ENCODE results near the gene RACK1. TPM values are rescaled to one million over a fixed set of nuclear protein-coding genes. Genes with fewer than 3 reads are reported as not detected.

Gene RACK1
- total RNA-seq, 1 donor from 2014 or later: 2,816 TPM

DNA sequence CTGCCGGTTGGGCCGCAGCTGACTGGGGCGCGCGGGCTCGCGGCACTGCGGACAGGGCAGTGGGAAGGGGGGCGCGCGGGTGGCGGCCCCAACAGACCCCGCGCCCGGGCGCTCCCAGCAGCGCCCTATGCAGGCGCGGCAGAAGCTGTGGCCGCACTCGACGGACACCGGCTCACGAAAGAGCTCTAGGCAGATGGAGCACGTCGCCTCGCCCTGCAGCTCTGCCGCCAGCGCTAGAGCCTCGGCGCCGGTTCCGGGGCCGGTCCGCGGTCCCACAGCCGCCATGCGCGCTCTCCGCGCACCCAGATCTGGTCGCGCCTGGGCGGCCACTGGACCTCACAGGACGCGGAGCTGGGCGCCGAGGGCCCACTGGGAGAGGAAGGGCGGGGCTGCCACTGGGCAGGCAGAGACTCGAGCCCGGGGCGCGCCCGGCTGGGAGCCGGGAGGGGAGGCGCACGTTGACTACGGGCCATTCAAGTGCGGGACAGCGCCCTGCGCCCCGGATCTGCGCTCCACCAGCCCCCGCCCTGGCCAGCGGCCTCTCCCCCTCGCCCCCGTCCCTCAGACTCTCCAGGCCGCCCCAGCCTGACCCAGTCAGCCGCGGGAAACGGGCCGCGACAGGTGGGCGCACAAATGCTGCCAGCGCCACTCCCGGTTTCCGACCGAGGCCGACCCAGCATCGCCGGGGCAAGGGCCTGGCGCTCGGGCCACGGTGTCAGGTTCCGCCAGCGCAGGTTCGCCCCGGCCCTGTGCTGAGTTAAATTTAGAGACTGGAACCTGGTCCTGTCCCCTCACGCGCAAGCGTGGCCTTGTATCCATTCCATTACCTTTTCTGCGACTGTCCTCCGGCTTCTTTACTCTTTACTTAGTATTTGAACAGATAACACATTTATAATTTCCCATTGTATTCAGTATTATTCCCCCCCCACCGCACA lies 38.6 kb downstream of the RACK1 start, which contains the start of gene TRIM7:
TSS of gene TRIM7 (minus strand) at position 371 of the 935 bp plus-strand sequence. CDS start at position 285, 86 bp downstream.
- peak within 1 kb of the TSS; percentile 97 for H3K4me3 Mint-ChIP-seq
- H3K36me3 ChIP-seq: no peaks in the 10 kb centered on the region
- peaks cover 71% of the 10 kb centered on the region for H3K27me3 ChIP-seq
- TF ChIP-seq EZH2phosphoT487 (IDR thresholded peaks at IDR 0.05): peak; percentile 67
- TF ChIP-seq, protein P1, sequence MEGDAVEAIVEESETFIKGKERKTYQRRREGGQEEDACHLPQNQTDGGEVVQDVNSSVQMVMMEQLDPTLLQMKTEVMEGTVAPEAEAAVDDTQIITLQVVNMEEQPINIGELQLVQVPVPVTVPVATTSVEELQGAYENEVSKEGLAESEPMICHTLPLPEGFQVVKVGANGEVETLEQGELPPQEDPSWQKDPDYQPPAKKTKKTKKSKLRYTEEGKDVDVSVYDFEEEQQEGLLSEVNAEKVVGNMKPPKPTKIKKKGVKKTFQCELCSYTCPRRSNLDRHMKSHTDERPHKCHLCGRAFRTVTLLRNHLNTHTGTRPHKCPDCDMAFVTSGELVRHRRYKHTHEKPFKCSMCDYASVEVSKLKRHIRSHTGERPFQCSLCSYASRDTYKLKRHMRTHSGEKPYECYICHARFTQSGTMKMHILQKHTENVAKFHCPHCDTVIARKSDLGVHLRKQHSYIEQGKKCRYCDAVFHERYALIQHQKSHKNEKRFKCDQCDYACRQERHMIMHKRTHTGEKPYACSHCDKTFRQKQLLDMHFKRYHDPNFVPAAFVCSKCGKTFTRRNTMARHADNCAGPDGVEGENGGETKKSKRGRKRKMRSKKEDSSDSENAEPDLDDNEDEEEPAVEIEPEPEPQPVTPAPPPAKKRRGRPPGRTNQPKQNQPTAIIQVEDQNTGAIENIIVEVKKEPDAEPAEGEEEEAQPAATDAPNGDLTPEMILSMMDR (IDR thresholded peaks at IDR 0.05): no peak
- TF ChIP-seq EZH2 (IDR thresholded peaks at IDR 0.05): peak; percentile 60
- H3K9me3 ChIP-seq (ENCODE audit: low read depth): no peaks in the 10 kb centered on the region
- peaks cover 62% of the 10 kb centered on the region for H3K27me3 Mint-ChIP-seq (ENCODE audit: insufficient read depth, low read depth)
- H3K4me3 ChIP-seq: peak within 1 kb of the TSS; percentile 83
- peak within 1 kb of the TSS; percentile 91 for H3K4me2 ChIP-seq
- peak; percentile 64 for DNase-seq (ENCODE audit: low spot score)
- peaks cover 29% of the 10 kb centered on the region for H3K4me1 Mint-ChIP-seq
- peaks cover 23% of the 10 kb centered on the region for H4K20me1 ChIP-seq (ENCODE audit: low read depth)
- H3K27ac ChIP-seq: no peak within 1 kb of the TSS
- H3K4me1 ChIP-seq: peaks cover 9% of the 10 kb centered on the region
- H3K9ac ChIP-seq: no peak within 1 kb of the TSS
- H3F3A ChIP-seq (ENCODE audit: low read depth): peaks cover 36% of the 10 kb centered on the region
- H2AFZ ChIP-seq (replicated peaks): peak within 1 kb of the TSS; percentile 84
- H3K27ac Mint-ChIP-seq: no peak within 1 kb of the TSS
- peaks cover 11% of the 10 kb centered on the region for H3K36me3 Mint-ChIP-seq
- no peaks in the 10 kb centered on the region for H3K79me2 ChIP-seq (ENCODE audit: low read depth)
- peaks cover 17% of the 10 kb centered on the region for H3K9me3 Mint-ChIP-seq

DNA sequence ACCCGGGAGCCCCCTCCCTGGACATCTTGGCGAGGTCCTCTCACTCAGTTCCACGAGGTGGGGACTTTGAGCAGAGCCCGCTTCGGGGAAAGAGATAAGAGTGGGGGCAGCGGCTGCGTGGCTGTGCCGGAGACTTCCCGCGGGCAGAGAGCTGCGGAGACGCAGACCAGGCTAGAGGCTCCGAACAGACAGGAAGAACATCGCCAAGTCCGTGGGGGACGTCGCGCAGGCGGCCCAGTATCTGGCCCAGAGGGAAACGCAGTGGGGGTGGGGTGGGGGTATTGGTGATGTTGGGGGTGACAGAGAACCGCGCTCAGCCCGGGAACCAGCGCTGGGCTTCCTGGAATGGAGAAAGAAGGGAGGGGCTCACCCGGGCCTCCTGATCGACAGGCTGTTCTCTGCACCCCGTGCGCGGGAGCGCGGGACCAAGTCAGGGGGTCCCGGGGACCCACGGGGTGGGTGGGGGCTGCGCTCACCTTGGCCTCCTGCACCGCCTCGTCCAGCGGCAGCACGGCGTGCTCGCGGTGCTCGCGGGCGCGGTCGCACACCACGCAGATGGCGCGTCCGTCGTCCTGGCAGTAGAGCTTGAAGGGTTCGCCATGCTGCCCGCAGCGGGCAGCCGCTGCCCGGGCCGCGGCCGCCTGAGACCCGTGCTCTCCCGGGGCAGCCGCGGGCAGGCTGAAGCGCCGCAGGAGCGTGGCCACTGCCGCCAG lies 39.4 kb downstream of the RACK1 start:
- H3K4me3 ChIP-seq: peak overlapping the region; percentile 83
- H3K4me1 ChIP-seq: peaks cover 10% of the 10 kb centered on the region
- H4K20me1 ChIP-seq (ENCODE audit: low read depth): peaks cover 23% of the 10 kb centered on the region
- DNase-seq (ENCODE audit: low spot score): peak; percentile 54
- peaks cover 11% of the 10 kb centered on the region for H3K36me3 Mint-ChIP-seq
- H3K79me2 ChIP-seq (ENCODE audit: low read depth): no peaks in the 10 kb centered on the region
- peaks cover 37% of the 10 kb centered on the region for H3F3A ChIP-seq (ENCODE audit: low read depth)
- H2AFZ ChIP-seq (replicated peaks): peak overlapping the region; percentile 69
- H3K27me3 Mint-ChIP-seq (ENCODE audit: insufficient read depth, low read depth): peaks cover 69% of the 10 kb centered on the region
- peak overlapping the region; percentile 92 for H3K4me3 Mint-ChIP-seq
- TF ChIP-seq, protein P1 (IDR thresholded peaks at IDR 0.05): no peak
- no peak for TF ChIP-seq EZH2phosphoT487 (IDR thresholded peaks at IDR 0.05)
- TF ChIP-seq EZH2 (IDR thresholded peaks at IDR 0.05): peak; percentile 25
- H3K27ac Mint-ChIP-seq: no peak overlapping the region
- no peaks in the 10 kb centered on the region for H3K9me3 ChIP-seq (ENCODE audit: low read depth)
- peaks cover 17% of the 10 kb centered on the region for H3K9me3 Mint-ChIP-seq
- H3K4me1 Mint-ChIP-seq: peaks cover 34% of the 10 kb centered on the region
- no peak overlapping the region for H3K9ac ChIP-seq
- no peaks in the 10 kb centered on the region for H3K36me3 ChIP-seq
- peaks cover 80% of the 10 kb centered on the region for H3K27me3 ChIP-seq
- no peak overlapping the region for H3K27ac ChIP-seq
- peak overlapping the region; percentile 91 for H3K4me2 ChIP-seq

DNA sequence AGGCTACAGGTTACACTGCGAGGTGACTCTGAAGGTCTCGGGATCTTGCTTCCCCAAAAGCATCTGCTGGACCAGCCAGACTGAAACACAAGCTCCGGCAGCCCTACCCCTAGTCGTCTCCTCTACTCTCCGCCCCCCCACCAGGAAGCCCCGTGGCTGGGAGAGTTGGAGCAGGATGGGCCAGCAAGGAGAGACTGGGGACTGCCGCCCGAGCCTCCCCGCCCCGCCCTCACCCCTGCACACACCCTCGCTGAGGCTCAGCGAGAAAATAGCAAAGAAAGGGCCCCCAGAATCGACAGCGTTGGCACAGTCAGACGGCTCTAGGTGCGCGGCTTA lies 40.0 kb downstream of the RACK1 start:
- Histone ChIP-seq H3K27me3 (peaks cover 85% of the 10 kb centered on the region), H3K9ac (no peak overlapping the region), H3K79me2 (ENCODE audit: low read depth) (no peaks in the 10 kb centered on the region), H3K9me3 (ENCODE audit: low read depth) (no peaks in the 10 kb centered on the region), H3K4me2 (peak overlapping the region; percentile 91), H3K36me3 (no peaks in the 10 kb centered on the region), H4K20me1 (ENCODE audit: low read depth) (peaks cover 23% of the 10 kb centered on the region), H3K4me1 (peaks cover 15% of the 10 kb centered on the region), H3K4me3 (peak overlapping the region; percentile 83), H3F3A (ENCODE audit: low read depth) (peaks cover 41% of the 10 kb centered on the region), H3K27ac (no peak overlapping the region), H2AFZ (replicated peaks) (peak overlapping the region; percentile 69)
- peaks cover 37% of the 10 kb centered on the region for H3K4me1 Mint-ChIP-seq
- peaks cover 17% of the 10 kb centered on the region for H3K9me3 Mint-ChIP-seq
- peaks cover 11% of the 10 kb centered on the region for H3K36me3 Mint-ChIP-seq
- peak; percentile 48 for DNase-seq (ENCODE audit: low spot score)
- H3K27me3 Mint-ChIP-seq (ENCODE audit: insufficient read depth, low read depth): peaks cover 74% of the 10 kb centered on the region
- H3K4me3 Mint-ChIP-seq: peak overlapping the region; percentile 92
- TF ChIP-seq EZH2phosphoT487 (IDR thresholded peaks at IDR 0.05): peak; percentile 14
- TF ChIP-seq, protein P1 (IDR thresholded peaks at IDR 0.05): no peak
- no peak overlapping the region for H3K27ac Mint-ChIP-seq

Data from neural progenitor cell (in vitro differentiated cells).